Renal pelvis (tissue), 4 donors: Measurements from ENCODE around the gene ERC1. TPM values are rescaled to one million over a fixed set of nuclear protein-coding genes. Genes with fewer than 3 reads are reported as not detected.
"Not testable (repeated sequence)": the region's sequence is repeated elsewhere in the genome, so short reads cannot be mapped to it uniquely, and the experiment has no call there.

Experiments used
- DNase-seq: peaks from one replicate; pipeline ENCODE4 v3.0.0-alpha.2; 2013
- polyA plus RNA-seq, 3 donors: library from polyadenylated mRNA; unstranded; fragments of 120-200 nt; gene quantifications; one replicate each; pipeline ENCODE4 v1.2.1, GENCODE V29; 2013; ENCODE audit not compliant: insufficient read length in 3 of 3

The ERC1 gene
- polyA plus RNA-seq, 3 donors, result 33.7 to 42.1 (median 34.8) TPM

DNA sequence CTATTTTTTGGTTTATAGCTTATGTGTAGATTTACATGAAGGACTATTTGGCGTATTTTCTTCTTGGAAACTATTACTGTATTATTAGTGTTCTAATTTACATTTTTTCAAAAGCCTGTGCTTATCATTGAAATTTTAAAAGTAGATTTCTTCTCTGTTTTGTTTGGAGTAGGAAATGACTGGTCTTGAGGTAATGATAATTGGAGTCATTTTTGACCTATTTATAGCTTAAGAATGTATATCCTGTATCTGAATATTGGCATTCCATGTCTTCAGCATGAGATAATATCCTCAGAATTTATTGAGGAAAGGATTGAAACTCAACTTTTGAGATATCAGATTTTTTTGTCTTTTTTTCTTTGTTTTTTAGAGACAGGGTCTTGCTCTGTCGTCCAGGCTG lies 193.4 kb downstream of the ERC1 start:
- no peak for DNase-seq

DNA sequence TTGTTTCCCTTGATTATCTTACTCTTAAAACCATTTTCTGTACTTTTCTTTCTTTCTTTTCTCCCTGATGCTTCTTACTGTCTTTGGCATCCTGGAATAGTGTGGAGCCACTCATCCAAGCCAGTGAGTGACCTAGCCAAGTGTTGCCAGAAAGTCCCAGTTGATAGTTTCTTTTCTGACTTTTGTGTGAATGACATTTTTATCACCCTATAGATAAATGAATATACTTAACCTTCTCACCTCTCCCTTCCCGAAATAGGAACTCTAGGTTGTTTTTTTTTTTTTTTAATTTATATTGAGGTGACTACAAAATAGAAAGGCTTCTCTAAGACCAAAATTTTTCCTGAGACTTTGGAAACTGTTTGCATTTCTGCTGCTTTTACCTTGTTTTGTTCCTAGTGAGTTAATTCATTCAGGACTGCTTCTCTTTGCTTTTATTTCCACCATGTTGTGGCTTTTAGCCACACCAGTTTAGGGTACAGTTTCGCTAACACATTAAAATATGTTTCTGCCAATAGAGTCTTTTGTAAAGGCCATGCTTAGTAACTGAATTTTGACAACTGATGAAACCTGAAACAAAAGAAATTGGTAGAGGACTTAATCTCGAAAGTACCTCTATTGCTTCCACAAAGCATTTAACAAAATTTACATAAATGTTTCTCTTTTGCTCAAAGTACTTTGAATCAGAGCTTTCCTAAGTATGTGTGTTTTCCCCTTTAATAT lies 194.6 kb downstream of the ERC1 start:
- peak; percentile 31 for DNase-seq

DNA sequence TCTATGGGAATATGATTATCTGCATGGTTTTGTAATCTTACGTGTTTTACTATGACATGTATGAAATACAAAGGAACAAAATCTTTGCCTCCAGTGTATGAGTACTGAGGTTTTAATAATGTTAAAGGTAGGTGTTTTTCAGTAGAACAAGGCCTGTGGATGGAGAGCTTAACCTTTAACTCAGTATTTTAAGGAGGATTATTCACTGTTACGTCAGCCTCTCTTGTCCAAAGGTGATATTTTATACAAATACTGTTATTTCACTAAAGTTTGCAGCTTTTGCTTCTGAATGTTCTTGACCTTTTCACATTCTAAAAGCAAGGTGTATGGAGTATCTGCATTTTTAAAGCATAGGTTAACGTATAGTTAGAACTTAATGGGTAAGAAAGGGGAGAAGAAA lies 195.3 kb downstream of the ERC1 start:
- DNase-seq, result no peak

DNA sequence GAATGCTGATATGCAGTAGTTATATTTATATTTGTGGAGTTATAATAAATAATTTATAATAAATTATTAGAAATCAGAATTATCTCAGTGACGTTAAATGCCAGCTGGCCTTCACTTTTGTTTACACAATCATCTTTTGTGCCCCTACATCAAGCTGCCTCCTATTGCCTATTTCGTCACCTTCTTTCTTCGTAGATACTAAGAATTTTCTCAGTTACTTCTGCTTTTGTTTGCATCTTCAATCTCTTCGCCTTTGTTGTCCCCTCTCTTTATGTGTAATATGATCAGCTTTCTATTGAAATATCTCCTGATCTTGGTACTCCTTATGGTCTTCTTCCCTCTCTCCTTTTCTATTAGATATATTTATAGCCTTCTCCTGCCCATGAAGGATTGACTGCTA lies 197.0 kb downstream of the ERC1 start:
- DNase-seq, result no peak

DNA sequence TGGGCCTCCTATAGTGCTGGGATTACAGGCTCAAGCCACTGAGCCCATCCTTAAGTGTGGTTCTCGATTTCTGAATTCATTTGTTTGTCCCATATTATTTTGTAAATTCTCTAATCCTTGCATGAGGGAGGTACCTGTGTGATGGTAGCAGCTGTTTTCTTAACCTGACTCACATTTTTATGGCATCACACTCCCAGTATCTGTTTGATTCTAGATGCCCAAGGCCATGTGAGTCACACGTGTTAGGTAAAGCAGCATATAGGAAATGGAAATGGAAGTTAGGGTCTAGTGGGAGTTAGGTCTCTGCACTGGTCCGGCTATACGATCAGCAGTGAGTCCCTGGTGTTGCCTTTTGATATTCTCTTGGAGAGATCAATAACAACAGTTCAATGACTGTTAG lies 198.1 kb downstream of the ERC1 start:
- DNase-seq, result no peak

DNA sequence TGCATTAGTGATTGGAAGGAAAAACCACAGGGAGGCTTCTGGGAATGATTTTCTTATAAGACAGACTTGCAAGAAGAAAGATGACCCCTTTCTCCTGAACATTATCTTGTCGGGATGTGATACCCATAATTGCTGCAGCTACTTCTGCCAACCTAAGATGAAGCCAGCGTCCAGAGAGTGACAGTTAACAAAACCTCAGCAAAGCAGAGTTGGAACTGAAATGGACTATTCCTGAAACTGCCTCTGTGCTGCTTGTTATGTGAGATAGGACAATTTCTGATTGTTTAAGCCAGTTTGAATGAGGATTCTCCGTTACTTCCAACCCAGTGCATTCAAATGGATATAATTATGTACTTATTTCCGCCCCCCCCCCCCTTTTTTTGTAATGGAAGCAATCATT lies 204.5 kb downstream of the ERC1 start:
- DNase-seq, result no peak

DNA sequence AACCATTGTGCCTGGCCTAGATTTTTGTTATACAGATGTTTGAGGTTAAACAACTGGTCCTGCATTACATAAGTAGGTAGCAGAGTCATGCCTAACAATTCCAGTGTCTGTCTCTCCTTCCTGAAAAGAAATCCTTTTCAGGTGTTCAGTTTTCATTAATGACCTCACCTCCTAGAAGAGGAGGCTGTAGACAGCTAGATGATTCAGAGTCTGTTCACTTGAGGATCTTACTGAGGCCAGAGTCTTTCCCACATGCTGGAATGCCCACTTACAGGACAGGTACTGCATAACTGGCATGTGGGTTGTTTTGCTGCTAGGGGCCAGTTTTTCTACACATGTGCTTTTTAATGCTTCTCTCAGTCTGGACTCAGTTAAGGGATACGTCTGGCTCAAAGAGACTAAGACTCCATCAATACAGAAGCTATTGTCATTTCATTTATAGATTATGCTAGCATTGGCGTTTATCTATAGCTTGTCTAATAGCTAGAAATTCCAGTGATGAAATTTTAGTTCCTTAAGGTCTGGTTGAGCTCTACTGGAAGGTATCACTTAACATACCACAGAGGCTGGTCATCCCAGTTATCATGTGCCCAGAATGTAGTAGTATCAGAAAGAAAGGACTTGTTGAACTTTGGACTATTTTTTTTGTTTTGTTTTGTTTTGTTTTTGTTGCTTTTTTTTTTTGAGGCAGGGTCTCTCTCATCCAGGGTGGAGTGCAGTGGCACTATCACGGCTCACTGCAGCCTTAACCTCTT lies 206.4 kb downstream of the ERC1 start:
- no peak for DNase-seq

DNA sequence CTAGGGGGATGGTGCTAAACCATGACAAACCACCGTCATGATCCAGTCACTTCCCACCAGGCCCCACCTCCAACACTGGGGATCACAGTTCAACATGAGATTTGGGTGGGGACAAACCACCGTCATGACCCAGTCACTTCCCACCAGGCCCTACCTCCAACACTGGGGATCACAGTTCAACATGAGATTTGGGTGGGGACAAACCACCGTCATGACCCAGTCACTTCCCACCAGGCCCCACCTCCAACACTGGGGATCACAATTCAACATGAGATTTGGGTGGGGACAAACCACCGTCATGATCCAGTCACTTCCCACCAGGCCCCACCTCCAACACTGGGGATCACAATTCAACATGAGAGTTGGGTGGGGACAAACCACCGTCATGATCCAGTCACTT lies 207.8 kb downstream of the ERC1 start:
- DNase-seq, result not testable (repeated sequence)

DNA sequence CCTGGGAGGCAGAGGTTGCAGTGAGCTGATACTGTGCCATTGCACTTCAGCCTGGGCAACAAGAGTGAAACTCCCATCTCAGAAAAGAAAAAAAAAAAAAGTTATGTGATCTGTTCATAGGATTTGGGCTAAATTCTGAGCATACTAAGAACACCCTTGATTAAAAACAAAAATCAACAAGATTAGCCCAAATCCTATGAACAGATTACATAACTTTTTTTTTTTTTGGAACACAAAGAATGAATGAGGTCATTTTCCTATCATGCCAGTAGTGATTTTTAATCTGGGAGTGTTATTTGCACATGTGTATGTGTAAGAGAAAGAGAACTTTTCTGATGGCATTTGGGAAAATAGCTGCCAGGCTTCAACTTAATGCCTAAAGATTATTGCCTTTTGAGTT lies 208.7 kb downstream of the ERC1 start:
- no peak for DNase-seq

DNA sequence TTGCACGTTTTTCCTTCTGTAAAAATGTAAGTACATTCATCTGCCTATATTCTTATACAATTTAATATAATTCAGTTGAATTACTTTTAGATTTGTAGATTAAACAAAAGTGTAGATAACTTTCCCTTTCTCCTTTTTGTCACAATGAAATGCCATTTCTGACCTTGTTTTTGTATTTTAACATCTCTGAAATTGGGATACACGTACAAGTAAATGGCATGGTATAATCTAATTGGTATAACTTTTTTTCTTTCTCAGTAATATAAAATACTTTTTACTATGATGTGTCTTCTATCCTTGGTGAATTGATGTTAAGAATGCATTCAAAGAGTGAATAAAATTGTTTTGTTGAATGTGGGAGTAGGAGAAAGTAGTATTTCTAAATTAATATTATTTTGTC lies 210.0 kb downstream of the ERC1 start:
- no peak for DNase-seq

DNA sequence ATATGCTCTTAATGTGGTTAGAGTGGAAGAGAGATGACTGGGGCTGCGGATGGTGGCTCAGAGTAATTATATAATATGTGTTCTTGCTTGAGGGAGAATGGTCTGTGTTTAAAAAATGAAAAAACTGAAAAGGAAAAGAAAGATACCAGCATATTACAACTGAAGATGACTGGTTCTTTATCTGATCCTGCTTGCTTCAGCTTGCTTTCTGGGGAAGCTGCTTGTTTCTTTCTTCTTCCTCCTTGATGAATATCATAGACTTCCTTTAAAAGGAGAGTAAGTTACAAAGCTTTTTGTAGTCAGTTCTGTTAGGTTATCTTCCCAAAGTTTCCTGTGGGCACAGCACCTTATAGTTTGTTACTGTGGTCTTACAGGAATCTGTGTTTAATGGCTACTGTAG lies 210.9 kb downstream of the ERC1 start:
- no peak for DNase-seq

DNA sequence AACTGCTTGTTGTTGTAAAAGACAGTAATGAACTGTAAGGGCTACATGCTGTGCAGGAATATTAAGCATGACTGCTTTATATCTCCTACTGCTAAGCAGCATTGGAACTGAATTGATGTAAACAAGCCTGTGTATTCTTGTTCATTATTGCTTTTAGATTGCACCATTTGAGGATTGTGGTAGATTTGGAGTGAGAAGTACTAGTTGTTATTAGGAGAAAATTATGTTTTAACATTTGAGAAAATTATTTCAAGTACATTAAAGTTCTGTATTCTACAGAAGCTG lies 212.7 kb downstream of the ERC1 start:
- DNase-seq, result no peak

DNA sequence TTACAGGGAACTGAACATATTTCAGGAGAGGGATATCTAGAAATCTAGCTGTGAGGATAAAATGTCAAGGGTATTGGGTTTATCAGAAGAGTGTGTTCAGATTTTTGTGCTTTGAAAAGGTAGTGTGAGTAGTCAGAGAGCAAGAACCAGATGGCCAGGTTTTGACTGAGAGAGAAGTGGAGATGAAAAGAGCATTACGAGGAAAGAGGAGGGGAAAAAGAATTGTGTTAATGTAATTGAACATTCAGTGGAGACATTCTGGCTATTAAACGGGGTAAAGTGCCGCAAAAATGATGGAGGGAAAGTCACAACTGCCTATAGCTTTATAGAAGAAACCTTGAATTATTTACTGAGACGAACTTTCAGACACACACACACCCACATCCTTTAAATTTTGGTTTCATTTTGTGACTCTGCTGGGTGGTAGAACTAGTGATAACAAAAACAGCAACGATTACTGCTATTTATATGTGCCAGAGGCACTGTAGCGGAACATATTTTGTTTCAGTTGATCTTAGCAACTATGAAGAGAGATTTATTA lies 213.6 kb downstream of the ERC1 start:
- no peak for DNase-seq

DNA sequence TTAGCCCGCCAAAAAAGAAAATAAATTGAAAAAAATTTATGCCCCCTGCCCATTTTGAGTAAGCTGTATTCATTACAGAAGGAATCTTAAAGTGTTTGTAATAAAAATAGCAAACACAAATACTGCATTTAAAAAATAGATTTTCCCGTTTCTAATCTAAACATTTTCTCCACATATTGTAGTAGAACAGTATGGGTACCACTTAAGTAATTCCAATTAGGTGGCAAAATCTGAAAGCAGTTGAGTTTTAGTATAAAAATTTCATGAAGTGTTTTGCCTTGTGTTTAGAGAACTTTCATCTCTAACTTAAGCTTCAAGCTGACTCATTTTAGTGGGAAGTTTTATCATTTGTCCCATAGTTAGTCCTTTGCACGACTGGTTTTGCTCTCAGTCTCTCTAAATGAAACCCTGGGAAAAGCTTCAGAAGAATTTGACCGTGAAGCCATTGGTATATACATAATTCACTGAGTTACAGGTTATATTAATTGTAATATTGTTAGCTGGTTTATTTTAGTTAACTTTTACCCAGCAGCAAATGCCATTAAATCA lies 214.6 kb downstream of the ERC1 start:
- no peak for DNase-seq

DNA sequence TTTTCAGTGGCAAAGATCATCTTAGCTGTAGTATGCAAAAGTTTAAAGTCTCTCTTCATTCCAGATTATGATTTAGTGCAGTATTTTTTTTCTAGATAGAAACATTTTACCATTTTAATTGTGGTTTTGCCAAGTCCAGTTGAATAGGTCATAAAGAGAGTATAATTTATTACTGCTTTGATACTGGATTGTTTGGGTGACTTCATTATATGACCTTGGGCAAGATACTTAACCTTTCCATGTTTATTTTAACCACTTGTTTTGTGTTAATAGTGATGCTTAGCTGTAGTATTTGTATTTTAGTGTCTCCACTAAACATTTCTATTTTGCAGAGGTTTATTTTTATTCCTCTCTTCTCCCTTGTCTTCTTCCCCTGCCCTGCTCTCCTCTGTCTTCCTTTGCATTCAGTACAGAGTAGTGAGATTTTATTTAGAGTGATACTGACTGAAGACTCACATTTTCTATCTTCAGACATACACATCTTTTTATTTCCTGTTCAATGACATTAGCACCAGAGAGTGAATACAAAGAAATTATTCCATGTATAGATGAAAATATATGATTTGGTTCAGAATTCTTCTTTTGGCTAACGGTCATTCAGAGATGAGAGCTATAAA lies 215.2 kb downstream of the ERC1 start:
- no peak for DNase-seq

DNA sequence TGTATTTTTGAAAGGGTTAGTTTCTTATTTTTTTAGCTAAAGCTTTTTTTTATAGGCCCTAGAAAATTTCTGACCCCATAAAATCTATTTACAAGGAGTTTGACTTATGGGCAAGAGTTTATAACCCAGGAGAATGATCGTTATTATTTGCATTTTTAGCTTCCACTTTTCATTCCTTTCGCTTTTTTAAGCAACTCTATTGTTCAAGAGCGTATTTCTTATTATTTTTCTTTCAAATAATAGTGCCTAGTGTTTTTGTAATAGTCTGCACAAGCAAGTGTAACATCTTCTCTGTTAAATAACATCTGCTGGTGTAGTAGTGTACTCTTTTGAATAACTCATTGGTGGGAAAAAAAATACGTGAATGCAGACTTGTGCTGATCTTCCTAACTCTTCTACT lies 216.3 kb downstream of the ERC1 start:
- DNase-seq, result no peak

DNA sequence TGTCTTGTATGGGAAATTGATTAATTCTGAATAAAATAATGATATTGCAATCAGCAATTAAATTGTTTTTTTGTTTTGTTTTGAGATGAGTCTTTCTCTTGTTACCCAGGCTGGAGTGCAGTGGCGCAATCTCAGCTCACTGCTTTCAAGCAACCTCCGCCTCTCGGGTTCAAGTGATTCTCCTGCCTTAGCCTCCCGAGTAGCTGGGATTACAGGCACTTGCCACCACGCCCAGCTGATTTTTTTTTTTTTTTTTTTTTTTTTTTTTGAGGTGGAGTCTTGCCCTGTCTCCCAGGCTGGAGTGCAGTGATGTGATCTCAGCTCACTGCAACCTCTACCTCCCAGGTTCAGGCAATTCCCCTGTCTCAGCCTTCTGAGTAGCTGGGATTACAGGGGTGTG lies 217.7 kb downstream of the ERC1 start:
- not testable (repeated sequence) for DNase-seq

DNA sequence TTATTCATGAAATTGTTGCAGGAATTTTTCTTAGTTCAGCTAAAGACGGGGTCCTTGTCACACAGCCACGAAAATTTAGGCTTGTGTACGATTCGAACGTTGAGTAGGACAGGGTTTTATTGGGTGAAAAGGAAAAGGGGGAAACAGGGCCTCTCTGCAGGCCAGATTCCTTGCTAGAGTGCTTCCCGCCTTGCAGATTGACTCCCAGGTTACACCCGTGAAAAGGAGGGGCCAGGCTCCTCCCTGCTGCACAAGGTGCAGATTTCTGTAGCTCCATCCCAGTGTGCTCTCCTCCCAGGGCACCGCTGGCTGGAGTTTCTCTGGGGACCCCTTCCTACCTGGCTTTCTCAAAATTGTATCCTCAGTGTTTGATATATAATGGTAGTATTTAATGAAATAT lies 221.5 kb downstream of the ERC1 start:
- DNase-seq, result no peak

DNA sequence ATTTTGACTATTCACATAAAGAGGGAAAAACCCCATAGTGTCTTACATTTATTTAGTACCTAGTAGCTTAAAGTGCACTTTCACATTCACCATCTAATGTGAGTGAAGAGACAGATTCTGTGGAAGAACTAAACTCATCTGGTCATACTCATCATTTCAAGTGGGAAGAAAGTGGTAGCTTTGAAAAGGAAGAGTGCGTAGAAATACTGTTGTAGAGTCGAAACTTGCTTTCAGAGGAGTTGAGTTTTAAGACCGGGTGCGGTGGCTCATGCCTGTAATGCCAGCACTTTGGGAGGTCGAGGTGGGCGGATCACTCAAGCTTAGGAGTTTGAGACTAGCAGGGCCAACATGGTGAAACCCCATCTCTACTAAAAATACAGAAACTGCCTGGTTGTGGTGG lies 222.2 kb downstream of the ERC1 start:
- DNase-seq, result no peak

DNA sequence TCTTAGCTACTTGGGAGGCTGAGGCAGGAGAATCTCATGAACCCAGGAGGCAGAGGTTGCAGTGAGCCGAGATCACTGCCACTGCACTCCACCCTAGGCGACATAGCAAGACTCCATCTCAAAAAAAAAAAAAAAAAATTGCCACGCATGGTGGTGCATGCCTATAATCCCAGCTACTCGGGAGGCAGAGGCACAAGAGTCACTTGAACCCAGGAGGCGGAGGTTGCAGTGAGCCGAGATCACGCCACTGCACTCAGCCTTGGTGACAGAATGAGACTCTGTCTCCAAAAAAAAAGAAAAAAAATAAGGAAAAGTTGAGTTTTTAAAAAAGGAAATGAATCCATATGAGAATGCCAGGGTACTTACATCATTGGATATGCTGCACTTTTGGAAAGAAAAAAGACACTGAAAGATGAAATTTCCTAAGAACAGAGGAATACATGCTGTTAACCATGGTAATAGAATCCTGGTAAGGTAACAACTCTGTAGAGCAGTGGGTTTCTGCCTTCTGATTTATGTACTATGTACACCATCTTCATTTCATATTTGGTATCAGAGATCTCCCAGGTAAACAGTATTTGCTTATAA lies 222.7 kb downstream of the ERC1 start:
- no peak for DNase-seq

DNA sequence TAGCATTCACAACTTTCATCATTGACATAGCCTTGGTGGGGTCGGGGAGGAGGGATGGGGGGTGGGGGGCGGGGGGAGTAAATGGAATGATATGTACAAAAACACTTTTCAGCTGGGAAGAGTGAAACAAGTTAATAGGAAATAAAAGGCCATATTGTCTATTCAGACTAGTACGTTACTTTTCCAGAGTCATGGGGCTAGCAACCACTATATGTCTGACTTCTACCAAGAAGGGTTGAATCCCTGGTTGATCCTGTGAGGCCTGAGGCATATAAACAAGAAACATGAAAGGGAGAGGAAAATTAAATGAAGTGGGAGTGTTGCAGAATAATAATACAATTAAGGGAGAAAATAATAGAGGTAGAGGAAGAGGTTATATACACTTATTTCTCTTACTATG lies 225.5 kb downstream of the ERC1 start:
- DNase-seq, result no peak

DNA sequence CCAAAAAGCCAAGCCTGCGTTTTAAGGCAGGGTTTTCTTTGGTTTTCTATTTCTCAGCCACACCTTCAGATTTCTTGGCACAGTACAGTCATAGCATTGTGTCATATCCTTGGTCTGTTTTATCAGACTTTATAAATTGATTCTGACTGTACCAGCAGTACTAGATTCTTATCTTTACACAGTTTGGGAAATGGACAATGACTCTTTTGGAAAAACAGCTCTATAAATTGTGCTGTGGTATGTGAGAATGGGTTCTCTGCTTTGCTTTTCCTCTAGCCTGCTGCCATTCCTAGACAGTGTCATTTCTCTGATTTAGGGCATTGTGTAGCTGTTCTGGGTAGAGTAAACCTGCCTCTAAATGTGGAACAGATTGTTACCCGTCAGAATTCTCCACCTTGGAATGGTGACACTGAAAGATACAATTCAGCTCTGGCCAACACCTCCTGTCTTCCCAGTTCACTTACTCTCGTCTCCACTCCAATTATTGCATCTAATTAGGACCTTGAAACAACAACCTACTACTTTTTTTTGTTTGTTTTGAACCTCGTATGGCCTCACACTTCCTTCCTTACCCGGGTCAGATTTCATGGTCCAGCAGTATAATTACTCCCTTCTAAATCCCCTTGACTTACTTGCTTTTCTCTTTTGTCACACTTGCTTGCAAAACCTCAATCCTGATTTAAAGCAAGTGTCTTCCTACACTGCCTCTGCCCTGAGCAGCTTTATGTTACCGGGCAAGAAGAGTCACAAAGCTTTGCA lies 226.3 kb downstream of the ERC1 start:
- peak; percentile 66 for DNase-seq
